GM19372 (cell line): Measurements from ENCODE around the gene SNAI1.
"Not testable (repeated sequence)": the region's sequence is repeated elsewhere in the genome, so short reads cannot be mapped to it uniquely, and the experiment has no call there.

Experiments
- ATAC-seq: cut with Tn5 transposase; IDR thresholded peaks from one replicate; pipeline ENCODE4 v1.9.1; 2021; ENCODE audit warnings: mild to moderate bottlenecking, low read depth, moderate library complexity; ENCODE audit not compliant: unreplicated experiment

SNAI1 gene

DNA sequence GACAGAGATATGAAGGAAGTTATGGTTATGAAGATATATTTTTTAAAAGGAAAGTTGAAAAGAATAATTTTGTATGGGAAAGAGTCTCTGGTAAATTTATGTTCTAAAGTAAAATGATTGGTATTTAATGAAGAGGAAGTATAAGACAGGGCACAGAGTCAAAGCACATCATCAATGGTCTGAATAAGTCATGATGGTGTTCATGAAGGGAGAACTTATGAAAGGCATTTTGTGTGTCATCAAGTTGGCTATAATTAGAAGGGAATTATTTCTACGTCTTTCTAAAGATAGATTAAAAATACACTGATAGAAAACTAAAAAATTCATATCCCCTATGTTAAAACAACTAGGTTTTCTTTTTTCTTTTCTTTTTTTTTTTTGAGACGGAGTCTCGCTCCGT lies 21.4 kb upstream of the SNAI1 start:
- ATAC-seq = no peak

DNA sequence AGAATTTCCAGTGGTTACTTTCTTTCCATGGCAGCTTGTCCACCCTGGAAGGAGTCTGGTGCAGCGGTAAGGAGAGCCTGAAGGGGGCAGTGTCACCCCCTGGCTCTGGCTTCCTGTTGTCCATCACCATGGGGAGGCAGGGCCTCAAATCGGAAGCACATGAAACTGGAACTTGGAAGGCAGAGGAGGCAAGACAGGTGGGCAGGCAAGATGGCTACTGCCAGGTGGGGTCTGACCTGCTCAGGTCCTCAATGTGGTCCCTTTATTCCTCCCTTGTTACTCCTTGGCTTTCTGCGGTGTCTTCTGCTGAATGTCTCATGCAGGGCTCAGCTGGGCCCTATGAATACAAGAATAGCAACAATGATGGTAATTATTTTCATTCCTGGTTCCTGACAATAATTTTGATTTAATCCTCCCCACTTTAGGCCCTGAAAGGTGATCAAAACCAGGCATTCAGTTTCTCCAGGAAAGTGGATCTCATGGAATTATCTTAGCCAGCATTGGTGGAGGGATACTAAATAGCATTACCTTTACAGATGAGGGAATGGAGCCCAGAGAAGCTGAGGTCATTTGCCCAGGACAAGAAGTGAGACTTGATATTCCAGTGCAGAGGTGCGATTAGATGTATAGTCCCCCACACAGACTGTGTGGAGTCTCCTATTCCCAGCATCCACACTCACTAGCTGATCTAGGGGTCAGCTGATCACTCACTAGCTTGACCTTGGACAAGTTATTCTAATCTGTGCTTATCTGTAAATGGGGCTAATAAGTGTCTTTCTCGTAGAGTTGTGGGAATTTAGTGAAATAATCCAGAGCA lies 17.6 kb upstream of the SNAI1 start:
- no peak for ATAC-seq

DNA sequence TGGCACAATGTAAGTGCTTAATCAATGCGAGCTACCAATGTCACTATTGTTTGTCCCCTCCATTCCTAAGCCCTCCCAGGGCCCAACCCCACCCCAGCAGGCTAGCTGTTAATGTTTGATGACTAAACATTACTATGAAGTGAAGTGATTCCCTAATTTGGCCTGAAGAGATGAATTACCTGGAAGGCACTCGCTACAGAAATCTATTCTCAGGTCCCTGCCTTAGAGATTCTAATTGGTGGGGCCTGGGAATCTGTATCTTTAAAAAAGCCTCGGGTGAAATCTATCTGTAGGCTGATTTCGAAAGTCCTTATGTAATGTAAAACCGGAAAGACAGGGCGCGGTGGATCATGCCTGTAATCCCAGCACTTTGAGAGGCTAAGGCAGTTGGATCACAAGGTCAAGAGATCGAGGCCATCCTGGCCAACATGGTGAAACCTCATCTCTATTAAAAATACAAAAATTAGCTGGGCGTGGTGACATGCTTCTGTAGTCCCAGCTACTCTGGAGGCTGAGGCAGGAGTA lies 16.9 kb upstream of the SNAI1 start:
- no peak for ATAC-seq

DNA sequence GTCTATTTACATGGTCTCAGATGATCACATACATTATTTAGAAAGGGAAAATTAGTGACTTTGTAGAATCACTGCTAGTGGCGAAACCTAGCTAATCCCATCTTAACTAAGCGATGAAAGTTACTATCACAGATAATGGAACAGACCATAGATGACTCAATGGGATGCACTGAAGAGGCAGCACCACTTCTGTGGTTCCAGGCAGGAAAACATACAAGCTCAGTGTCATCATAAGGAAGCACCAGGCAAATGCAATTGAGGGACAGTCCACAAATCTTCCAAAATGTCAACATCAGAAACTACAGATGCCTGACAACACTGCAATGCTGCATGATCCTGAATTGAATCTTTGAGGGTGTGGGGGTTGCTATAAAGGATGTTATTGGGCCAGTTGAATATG lies 15.9 kb upstream of the SNAI1 start:
- ATAC-seq = no peak

DNA sequence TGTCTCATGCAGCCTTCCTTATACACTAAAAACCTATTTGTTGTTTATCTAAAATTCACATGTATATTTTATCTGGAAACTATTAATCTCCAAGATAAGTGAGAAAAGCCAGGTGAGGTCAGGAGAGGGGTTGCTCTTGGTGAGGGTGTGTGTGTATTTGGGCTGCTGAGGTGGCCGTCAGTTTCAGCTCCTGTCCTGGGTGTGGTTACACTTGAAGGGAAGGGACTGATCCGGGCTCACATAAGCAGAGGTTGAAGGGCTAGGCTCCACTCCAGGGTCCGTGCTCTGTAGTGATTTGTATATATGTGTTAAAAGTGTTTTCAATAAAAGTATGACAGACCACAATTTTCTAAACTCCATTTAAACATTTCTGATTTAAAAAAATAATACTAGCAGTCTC lies 13.5 kb upstream of the SNAI1 start:
- ATAC-seq = no peak

DNA sequence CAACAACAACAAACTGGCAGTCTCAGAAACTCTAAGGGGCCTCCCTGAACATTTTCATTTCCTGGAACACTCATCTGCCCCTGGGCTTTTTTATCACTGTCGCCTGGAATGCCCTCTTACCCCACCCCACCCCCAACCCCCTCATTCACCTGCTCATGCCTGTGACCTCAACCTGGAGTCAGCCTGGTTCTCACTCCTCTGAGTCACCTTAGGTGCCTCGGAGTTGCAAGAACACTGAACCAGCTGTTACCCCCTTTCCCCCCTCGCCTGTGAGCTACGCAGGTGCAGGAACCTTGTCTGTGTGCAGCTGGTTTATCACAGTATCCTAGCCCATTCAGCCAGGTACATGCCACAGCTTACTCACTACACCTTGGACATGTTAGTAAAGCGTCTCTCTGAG lies 12.8 kb upstream of the SNAI1 start:
- ATAC-seq = no peak

DNA sequence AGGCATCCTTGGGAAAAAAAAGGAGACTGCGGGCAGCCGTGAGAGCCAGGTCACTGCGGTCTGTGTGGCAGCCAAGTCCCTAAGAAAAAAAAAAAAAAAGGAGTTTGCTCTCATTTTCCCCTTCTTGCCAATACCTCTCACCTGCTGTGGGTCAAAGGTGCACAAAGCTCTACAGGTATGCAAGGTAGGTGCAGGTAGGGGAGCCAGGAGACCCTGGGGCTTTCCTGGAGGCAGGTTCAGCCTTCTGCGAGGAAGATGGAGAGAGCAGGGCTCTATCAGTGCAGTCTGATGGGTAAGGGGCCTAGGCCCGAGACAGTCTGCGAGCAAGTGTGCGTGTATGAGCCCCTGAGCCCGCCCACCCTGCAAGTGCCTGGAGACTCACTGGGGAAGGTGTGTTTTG lies 12.3 kb upstream of the SNAI1 start:
- ATAC-seq = no peak

DNA sequence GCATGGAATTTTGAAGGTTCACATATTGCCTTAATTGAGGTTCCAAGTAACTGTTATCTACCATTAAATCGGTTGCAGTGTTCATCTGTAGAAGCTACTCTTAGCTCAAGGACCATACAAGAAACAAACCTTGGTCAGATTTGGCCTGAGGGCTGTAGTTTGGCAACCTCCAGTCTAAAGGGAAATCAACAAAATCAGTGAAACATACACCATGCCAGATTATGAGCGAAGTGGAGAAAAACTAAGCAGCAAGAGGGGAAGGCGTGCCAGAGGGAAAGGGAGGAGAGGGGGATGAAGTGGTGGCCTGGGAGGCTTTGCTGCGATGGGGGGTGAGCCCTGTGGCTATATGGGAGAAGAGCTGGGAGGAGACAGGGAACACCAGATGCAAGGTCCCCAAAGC lies 8.8 kb upstream of the SNAI1 start:
- no peak for ATAC-seq

DNA sequence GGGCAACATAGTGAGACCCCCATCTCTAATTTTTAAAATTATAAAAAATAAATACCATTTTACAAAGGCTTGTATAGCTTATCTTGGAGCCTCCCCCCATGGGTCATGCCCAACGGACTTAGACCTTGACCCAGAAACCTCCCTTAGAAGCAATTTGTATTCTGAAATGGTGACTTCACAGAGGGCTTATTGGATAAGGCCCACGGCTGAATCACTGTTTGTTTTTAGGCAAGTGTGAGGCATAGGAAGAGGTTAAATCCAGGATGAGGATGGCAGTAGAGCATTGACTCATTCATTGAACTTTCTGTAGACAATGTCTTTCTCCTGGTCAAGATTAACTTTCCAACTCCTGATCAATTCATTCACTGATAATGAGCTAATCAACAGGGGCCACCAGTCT lies 6.2 kb upstream of the SNAI1 start:
- no peak for ATAC-seq

DNA sequence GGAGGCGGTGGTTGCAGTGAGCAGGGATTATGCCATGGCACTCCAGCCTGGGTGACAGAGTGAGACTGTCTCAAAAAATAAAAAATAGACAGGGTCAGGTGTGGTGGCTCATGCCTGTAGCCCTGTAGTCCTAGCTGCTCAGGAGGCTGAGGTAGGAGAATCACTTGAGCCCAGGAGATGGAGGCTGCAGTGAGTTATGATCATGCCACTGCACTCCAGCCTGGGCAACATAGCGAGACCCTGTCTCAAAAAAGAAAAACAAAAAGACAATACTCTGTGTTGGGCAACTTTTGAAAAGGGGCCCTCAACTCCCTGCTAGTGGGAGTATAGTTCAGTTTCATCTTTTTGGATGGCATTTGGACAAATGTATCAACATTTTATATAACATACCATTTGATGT lies 5.0 kb upstream of the SNAI1 start:
- not testable (repeated sequence) for ATAC-seq

DNA sequence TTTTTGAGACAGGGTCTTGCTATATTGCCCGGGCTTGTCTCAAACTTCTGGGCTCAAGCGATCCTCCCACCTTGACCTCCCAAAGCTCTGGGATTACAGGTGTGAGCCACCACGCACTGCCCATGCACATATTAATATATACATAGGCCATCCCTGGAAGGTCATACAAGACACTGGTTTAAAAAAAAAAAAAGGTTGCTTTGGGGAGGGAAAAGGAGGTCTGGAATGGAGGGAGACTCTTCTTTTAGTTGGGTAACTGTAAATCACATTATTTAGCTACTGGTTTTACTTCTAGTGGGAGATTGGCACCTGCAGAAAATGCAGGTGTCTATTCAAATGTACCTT lies 4.1 kb upstream of the SNAI1 start:
- ATAC-seq = no peak

DNA sequence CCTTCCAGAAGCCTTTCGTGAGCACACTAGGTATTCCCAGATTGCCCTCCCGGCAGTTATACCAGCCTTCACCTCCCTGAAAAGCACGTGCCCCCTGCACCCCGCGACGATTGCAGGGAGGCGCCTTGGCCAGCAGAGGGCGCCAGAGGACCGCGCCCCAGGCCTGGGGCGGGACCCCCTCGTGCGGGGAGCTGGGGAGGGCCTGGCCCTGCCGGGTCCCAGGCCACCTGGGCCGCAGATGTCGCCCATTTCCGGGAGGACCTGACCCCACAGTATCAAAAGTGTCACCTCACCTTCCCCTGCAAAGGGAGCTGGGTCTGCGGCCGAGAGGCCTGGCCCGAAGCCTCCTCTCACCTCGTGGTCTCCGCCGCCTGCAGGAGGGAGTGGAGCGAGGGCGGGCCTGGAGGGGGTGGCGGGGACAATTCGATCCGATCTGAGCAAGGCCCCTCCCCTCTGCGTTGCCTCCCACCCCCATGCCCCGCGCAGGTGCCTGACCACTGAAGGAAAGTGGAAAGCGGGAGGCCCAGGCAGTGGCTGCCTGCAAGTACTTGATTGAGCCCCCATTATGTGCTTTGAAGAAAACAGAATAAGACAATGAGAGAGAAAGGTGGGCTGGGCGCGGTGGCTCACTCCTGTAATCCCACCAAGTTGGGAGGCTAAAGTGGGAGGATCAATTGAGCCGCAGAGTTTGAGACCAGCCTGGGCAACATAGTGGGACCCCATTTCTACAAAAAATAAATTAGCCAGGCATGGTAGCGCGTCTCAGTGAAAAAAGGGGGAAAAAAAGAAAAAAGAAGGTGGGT lies 3.5 kb upstream of the SNAI1 start:
- no peak for ATAC-seq

DNA sequence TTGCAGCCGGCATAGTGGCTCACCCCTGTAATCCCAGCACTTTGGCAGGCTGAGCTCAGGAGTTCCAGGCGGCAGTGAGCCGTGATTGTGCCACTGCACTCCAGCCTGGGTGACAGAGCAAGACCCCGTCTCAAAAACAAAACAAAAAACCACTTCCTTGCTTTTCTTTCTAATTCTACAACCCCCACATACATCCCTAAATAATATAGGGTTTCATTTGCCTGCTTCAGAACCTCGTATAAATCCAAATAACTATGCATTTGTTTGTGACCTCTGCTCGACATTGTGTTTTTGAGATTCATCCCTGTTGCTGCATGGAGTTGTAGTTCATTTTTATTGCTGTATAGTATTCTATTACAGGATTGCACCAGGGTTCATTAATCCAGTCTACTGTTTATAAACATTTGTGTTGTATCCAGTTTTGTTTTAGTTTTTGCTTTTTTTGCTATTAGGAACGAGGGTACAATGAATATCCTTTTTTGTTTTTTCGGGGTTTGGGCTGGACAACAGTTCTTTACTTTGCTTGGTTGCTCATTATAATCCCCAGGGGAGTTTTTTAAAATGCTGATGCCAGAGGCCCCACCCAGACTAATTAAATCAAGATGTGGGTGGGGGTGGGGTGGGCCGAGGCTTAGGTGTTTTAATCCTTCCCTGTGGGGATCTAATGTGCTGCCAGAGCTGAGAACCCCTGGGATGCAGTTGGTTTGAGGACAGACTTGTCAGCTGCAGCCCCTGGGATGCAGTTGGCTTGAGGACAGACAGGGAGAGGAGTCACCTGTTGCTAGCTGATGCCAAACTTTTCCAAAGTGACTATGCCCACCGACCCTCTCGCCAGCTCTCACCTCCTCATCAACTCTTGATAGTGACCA lies 2.4 kb upstream of the SNAI1 start:
- ATAC-seq = no peak

DNA sequence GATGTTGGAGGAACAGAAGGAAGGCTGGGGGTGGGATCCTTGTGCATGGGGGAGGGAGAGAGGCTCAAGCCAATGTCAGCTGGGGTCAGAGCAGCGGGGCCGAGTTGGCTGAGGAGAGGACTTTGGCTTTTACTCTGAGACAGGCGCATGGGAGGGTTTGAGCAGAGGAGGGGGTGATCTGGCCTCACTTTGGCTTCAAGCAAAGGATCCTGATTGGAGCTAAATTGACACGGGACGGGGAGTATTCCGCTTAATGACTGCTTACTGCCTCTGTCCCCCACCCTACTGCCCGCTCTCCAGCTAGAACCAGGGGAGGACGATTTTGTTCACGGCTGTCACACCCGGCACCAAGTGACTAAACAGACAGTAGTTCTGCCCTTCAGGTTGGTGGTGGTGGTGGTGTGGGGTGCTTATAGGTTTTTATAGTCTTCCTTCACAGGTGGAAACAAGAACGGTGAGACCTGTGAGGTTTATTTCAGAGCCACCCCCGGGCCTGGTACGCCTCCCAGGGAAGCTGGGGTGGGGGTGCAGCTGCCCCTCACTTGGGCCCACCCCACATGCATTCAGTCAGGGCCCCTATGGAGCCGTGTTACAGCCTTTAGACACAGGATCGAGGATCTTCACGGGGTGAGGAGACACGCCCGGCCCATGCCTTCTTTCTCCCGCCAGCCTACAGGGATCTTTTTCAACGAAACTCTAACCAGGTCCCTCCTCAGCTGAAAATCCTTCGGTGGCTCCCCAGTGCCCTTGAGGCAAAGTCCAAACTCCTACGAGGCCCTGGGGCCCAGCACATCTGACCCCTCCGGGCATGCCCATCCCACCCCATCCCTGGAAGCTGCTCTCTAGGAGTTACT lies 1.3 kb upstream of the SNAI1 start:
- ATAC-seq = no peak

DNA sequence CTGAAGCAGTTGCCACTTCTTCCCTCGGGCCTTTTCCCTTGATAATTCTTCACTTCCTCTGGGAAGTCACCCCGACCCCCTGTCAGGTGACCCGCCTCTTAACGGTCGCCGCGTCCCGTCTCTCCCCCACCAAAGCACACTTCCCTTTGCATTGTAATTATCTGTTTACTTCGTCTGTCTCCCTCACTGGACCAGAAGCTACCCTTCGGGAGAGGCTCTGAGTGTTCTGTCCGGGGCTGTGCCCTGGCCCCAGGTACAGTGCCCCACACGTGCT lies 771 bp upstream of the SNAI1 start:
- no peak for ATAC-seq

DNA sequence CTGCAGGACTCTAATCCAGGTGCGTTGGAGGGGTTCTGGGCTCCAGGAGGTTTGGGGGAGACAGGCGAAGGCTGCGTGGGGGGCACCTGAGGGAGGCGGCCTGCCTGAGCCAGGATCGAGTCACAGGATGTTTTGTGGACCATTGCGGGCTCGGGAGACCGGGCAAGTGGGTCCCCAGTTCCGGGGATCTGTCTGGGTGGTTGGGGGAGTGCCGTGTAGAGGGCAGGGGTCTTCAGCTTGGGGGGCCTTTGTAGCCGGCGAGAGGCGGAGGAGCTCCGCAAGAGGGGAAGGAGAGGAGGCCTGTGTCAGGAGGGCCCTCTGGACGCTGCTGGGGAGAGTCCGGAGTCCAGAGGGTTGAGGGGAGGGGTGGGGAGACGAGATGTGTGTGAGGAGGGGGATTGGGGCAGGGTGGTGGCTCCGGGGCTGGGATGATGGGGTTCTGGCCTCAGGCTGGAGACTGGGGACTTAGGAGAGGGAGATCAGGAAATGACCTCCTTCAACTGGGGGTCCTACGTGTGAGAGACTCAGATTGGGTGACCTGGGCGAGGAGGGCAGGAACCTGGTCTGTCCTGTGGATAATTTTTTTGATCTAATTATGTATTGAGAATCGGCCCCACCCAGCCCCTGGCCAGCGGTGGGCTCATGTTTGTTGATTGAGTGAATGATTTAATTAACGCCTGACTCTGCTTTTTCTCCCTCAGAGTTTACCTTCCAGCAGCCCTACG lies 505 bp downstream of the SNAI1 start:
- ATAC-seq = peak; percentile 1

DNA sequence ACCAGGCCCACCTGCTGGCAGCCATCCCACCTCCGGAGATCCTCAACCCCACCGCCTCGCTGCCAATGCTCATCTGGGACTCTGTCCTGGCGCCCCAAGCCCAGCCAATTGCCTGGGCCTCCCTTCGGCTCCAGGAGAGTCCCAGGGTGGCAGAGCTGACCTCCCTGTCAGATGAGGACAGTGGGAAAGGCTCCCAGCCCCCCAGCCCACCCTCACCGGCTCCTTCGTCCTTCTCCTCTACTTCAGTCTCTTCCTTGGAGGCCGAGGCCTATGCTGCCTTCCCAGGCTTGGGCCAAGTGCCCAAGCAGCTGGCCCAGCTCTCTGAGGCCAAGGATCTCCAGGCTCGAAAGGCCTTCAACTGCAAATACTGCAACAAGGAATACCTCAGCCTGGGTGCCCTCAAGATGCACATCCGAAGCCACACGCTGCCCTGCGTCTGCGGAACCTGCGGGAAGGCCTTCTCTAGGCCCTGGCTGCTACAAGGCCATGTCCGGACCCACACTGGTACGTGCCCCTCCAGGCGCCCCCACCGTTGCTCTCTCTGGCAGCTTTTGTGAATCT lies 1.1 kb downstream of the SNAI1 start:
- ATAC-seq = no peak

DNA sequence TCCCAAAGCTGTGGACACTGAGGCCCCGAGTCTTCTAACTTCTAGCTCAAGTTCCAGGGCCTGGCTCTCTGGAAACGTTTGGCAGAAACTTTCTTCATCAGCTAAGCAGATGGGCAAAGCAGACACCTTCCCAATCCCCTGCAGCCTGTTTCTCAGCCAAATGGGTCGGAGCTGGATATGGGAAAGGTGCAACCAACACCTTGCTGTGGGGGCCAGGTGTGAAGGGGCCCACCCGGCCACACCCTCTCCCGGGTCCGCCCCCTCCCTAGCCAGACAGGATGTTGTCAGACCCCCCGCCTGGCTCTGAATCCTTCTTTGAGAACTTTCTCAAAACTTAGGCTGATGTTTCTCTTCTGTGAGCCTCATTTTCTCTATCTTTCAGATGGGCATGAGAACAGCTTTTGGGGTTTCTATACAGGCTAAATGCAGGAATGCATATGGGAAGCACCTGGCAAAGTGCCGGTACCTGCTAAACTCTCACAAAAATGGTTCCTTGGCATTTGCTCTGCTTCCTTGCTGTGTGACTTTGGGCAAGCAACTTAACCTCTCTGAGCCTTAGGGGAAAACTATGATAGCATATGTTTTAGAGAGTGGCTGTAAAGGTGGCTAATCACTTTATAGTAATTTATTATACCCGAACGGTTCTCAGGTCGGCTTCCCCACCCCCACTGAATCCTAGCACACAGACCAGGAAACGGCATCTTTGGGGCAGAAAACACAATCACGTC lies 1.8 kb downstream of the SNAI1 start:
- ATAC-seq = no peak

DNA sequence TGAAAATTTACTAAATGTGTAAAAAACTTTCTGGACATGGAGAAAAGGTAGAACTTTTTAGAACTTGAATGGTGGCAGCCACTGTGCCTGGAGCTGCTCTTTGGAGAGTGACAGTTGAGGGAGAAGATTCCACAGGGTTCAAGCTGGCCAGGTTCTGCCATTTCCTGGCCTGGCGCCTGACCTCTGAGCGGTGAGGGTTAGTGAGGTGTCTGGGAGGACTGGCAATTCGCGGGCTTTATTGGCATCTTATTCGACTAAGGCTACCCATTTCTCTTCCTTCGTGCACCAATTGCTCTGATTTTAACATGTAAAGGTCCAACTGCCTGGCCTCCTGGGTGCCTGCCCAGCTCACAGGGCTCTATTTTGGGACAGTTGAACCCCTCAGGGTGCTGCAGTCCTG lies 2.4 kb downstream of the SNAI1 start:
- ATAC-seq = no peak
